ENCODE data around the gene AQP7. TPM values are rescaled to one million over a fixed set of nuclear protein-coding genes. Genes with fewer than 3 reads are reported as not detected.

AQP7 gene
- total RNA-seq, 1 donor from 2014 or later: 3.7 TPM

- ATAC-seq (peak; percentile 47 to 51), DNase-seq (no peak)
- Histone ChIP-seq H3K4me3 (peak overlapping the region; percentile 69), H3K4me1 (peaks cover 51% of the 10 kb centered on the region), H3K36me3 (peaks cover 21% of the 10 kb centered on the region), H3K27me3 (ENCODE audit: low read depth) (no peaks in the 10 kb centered on the region), H3K27ac (peak overlapping the region; percentile 85), H3K9me3 (no peaks in the 10 kb centered on the region)
- TF ChIP-seq, protein P1, sequence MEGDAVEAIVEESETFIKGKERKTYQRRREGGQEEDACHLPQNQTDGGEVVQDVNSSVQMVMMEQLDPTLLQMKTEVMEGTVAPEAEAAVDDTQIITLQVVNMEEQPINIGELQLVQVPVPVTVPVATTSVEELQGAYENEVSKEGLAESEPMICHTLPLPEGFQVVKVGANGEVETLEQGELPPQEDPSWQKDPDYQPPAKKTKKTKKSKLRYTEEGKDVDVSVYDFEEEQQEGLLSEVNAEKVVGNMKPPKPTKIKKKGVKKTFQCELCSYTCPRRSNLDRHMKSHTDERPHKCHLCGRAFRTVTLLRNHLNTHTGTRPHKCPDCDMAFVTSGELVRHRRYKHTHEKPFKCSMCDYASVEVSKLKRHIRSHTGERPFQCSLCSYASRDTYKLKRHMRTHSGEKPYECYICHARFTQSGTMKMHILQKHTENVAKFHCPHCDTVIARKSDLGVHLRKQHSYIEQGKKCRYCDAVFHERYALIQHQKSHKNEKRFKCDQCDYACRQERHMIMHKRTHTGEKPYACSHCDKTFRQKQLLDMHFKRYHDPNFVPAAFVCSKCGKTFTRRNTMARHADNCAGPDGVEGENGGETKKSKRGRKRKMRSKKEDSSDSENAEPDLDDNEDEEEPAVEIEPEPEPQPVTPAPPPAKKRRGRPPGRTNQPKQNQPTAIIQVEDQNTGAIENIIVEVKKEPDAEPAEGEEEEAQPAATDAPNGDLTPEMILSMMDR (IDR thresholded peaks at IDR 0.05): no peak
- intact Hi-C loops (cut with DNase I): no loop called here
These were observed 44.0 kb upstream of the AQP7 start for GRCh38 chr9:33446240-33446945.

- peak overlapping the region; percentile 85 for H3K27ac ChIP-seq
- H3K4me3 ChIP-seq: peak overlapping the region; percentile 69
- peak; percentile 81 for DNase-seq
- peaks cover 24% of the 10 kb centered on the region for H3K36me3 ChIP-seq
- intact Hi-C loops (cut with DNase I): no loop called here
- H3K9me3 ChIP-seq: no peaks in the 10 kb centered on the region
- TF ChIP-seq, protein P1 (IDR thresholded peaks at IDR 0.05): no peak
- peaks cover 51% of the 10 kb centered on the region for H3K4me1 ChIP-seq
- peak; percentile 37 to 48 for ATAC-seq
- no peaks in the 10 kb centered on the region for H3K27me3 ChIP-seq (ENCODE audit: low read depth)
These were observed 43.2 kb upstream of the AQP7 start for GRCh38 chr9:33445389-33446239.

DNA sequence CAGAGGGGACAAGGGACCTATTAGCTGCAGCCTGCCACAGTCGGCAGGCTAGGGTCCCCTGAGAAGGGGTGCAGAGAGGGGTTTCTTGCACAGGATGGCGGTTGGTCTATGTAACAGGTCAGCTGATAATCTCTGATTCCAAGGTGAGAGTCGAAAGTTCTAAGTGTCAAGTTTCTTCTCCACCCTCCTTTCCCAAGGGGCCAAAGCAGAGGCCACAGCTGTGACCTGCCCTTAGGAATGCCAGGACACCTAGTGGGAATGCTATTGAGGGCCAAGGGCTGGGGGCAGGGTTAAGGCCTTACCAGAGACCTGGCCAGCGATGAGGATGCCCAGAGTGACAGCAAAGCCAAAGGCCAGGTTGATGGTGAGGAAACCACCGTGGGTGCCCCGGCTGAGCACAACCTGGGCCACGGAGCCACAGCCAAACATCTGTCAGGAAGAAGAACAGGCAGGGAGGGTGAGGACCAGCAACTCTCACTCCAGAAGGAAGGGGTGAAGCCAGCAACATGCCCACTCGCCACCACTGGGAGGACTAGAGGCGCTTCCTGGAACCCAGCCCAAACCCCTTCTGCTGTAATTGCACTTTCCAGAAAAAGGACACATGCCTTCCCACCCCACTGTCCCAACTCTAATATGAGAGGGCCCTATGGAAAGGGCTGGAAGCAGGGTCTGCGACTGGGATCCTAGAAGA lies 41.2 kb upstream of the AQP7 start:
- peaks cover 65% of the 10 kb centered on the region for H3K4me1 ChIP-seq
- no peak for DNase-seq
- peak overlapping the region; percentile 31 for H3K27ac ChIP-seq
- TF ChIP-seq, protein P1 (IDR thresholded peaks at IDR 0.05): no peak
- no peak for ATAC-seq
- H3K27me3 ChIP-seq (ENCODE audit: low read depth): no peaks in the 10 kb centered on the region
- H3K4me3 ChIP-seq: peak overlapping the region; percentile 69
- no peaks in the 10 kb centered on the region for H3K9me3 ChIP-seq
- intact Hi-C loops (cut with DNase I): no loop called here
- H3K36me3 ChIP-seq: peaks cover 30% of the 10 kb centered on the region

DNA sequence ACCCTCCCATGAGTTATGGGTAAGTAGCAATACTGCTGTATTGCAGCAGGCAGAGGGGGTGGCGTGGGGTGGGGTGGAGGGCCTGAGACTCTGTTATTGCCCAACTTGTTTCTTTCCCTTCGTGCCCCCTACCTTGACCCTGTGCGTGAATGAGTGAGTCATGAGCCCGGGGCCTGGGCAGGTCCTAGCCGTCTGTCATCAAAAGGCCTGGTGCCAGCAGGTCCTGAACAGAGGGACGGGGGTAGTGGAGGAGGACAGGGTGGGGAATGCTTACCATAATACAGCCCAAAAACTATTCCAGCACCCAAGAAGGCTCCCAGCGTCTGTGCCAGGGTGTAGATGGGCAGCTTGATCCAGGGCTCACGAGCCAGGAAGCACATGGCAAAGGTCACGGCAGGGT lies 40.7 kb upstream of the AQP7 start:
- Histone ChIP-seq H3K4me3 (peak overlapping the region; percentile 69), H3K4me1 (peaks cover 64% of the 10 kb centered on the region), H3K27ac (peak overlapping the region; percentile 31), H3K36me3 (peaks cover 30% of the 10 kb centered on the region), H3K9me3 (no peaks in the 10 kb centered on the region), H3K27me3 (ENCODE audit: low read depth) (no peaks in the 10 kb centered on the region)
- no peak for ATAC-seq
- TF ChIP-seq, protein P1 (IDR thresholded peaks at IDR 0.05): no peak
- peak; percentile 57 for DNase-seq
- intact Hi-C loops (cut with DNase I): no loop called here

DNA sequence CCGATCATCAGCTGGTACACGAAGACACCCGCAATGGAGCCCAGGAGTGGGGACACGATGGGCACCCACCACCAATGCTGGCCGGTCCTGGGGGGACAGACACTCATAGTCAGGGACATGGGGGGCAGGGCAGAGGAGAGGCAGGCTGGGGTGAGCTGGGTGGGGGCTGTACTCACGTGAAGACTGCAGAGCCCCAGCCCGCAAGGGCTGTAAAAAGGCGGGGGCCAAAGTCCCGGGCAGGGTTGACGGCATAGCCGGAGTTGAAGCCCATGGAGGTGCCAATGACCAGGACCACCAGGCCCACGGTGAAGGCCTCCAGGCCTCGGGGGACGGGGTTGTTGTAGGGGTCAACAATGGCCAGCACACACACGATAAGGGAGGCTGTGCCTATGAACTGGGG lies 39.8 kb upstream of the AQP7 start:
- intact Hi-C loops (cut with DNase I): no loop called here
- Histone ChIP-seq H3K4me3 (no peak overlapping the region), H3K9me3 (no peaks in the 10 kb centered on the region), H3K36me3 (peaks cover 30% of the 10 kb centered on the region), H3K27ac (no peak overlapping the region), H3K27me3 (ENCODE audit: low read depth) (no peaks in the 10 kb centered on the region), H3K4me1 (peaks cover 56% of the 10 kb centered on the region)
- TF ChIP-seq, protein P1 (IDR thresholded peaks at IDR 0.05): no peak
- no peak for ATAC-seq
- DNase-seq: no peak
